CD4-positive, alpha-beta T cell (primary cell): ENCODE data around the gene DCAF4. TPM values are rescaled to one million over a fixed set of nuclear protein-coding genes. Genes with fewer than 3 reads are reported as not detected.

ENCODE experiments used
- ATAC-seq: fragments of 200-7000 bp; cut with Tn5 transposase; one replicate; pipeline ENCODE4 v1.10.0; 2022; ENCODE audit warnings: mild to moderate bottlenecking; ENCODE audit not compliant: poor library complexity
- CTCF ChIA-PET: fragments of 350-600 bp; sonication (Branson Sonifier 250); formaldehyde crosslinking; loops from one replicate; lab custom pipeline; 2021; ENCODE audit warnings: antibody characterized with exemption, inconsistent platforms; lab: Charles Lee
- POLR2A ChIA-PET: fragments of 350-600 bp; sonication (Branson Sonifier 250); formaldehyde crosslinking; loops from one replicate; lab custom pipeline; 2021; ENCODE audit warnings: antibody characterized with exemption, inconsistent platforms; lab: Charles Lee
- DNase-seq, 14 experiments: peaks; one replicate each; pipeline ENCODE4 v3.0.0-alpha.2; 2013 to 2020; ENCODE audit warnings: mixed read lengths in 2 of 14
- H3K27ac ChIP-seq, 2 donors: one replicate each; pipeline versions ENCODE4 v1.5.1 to v1.7.0; 2013; ENCODE audit warnings: low read length in 2 of 2, low read depth in 1 of 2, mild to moderate bottlenecking in 1 of 2
- H3K27me3 ChIP-seq, 2 experiments: 1 replicate in 1 of 2; 2 replicates in 1 of 2; pipeline versions ENCODE4 v1.6.1 to v1.7.0; 2013; ENCODE audit warnings: low read length in 2 of 2, control low read depth in 1 of 2, mild to moderate bottlenecking in 1 of 2, moderate library complexity in 1 of 2; ENCODE audit not compliant: insufficient read depth in 2 of 2, control insufficient read depth in 1 of 2
- H3K36me3 ChIP-seq: one replicate; pipeline ENCODE4 v1.6.1; 2013; ENCODE audit warnings: low read length, control low read depth; ENCODE audit not compliant: insufficient read depth
- H3K4me1 ChIP-seq: one replicate; pipeline ENCODE4 v1.6.1; 2013; ENCODE audit warnings: low read length, control low read depth; ENCODE audit not compliant: insufficient read depth
- H3K4me3 ChIP-seq: one replicate; pipeline ENCODE4 v1.5.1; 2013; ENCODE audit warnings: mild to moderate bottlenecking, low read length, moderate library complexity
- H3K9me3 ChIP-seq, 2 experiments: 1 replicate in 1 of 2; 2 replicates in 1 of 2; pipeline versions ENCODE4 v1.6.1 to v1.7.0; 2013; ENCODE audit warnings: low read length in 2 of 2, mild to moderate bottlenecking in 2 of 2, control low read depth in 1 of 2, moderate library complexity in 1 of 2; ENCODE audit not compliant: control insufficient read depth in 1 of 2, insufficient read depth in 1 of 2
- H3K27ac Mint-ChIP-seq: one replicate; pipeline ENCODE4 v1.8.0; 2020; ENCODE audit warnings: mixed read lengths
- H3K27me3 Mint-ChIP-seq: one replicate; pipeline ENCODE4 v1.8.0; 2021; ENCODE audit warnings: mixed read lengths
- H3K36me3 Mint-ChIP-seq: one replicate; pipeline ENCODE4 v1.8.0; 2021; ENCODE audit warnings: low read depth, mixed read lengths
- H3K4me1 Mint-ChIP-seq: one replicate; pipeline ENCODE4 v1.8.0; 2021; ENCODE audit warnings: low read depth, mixed read lengths
- H3K4me3 Mint-ChIP-seq: one replicate; pipeline ENCODE4 v1.8.0; 2020; ENCODE audit warnings: mild to moderate bottlenecking, mixed read lengths
- H3K9me3 Mint-ChIP-seq: one replicate; pipeline ENCODE4 v1.8.0; 2020; ENCODE audit warnings: mixed read lengths
- CTCF ChIP-seq: fragments of 200-600 bp; IDR thresholded peaks from one replicate; pipeline ENCODE4 v1.8.0; 2022; ENCODE audit warnings: antibody characterized with exemption, mild to moderate bottlenecking
- intact Hi-C, 2 experiments: fragments of 100-400 bp; cut with DNase I in 1 of 2; cut with micrococcal nuclease in 1 of 2; formaldehyde crosslinking; loops; one replicate each; pipeline versions ENCODE4 v1.15.1 to v1.9.0; 2023 to 2025; cut with DNase I, micrococcal nuclease
- total RNA-seq, 174 experiments: library from RNA in 2 of 174; stranded (reverse) in 2 of 174; gene quantifications; one replicate each; pipeline ENCODE4 v1.2.3 and lab custom pipeline; 2021 to 2026

Gene DCAF4
- total RNA-seq, 2 experiments from 2014 or later: 20.8 to 22.8 TPM

- CTCF ChIA-PET: no interaction called here
- no peak for TF ChIP-seq CTCF
- peaks cover 3% of the 10 kb centered on the region for H3K36me3 ChIP-seq
- Mint-ChIP-seq H3K36me3 (peaks cover 15% of the 10 kb centered on the region), H3K4me1 (peaks cover 39% of the 10 kb centered on the region), H3K4me3 (no peak overlapping the region), H3K27ac (no peak overlapping the region), H3K27me3 (no peaks in the 10 kb centered on the region), H3K9me3 (no peaks in the 10 kb centered on the region)
- no peaks in the 10 kb centered on the region for H3K9me3 ChIP-seq
- no peak for DNase-seq
- no peaks in the 10 kb centered on the region for H3K27me3 ChIP-seq
- no peak overlapping the region for H3K27ac ChIP-seq
- no peak overlapping the region for H3K4me3 ChIP-seq
- peaks cover 10% of the 10 kb centered on the region for H3K4me1 ChIP-seq
- intact Hi-C loops: no loop called here
- ATAC-seq: no peak
- POLR2A ChIA-PET: no interaction called here
These were observed 6.6 kb downstream of the DCAF4 start for GRCh38 chr14:72932893-72933292.

- no peaks in the 10 kb centered on the region for H3K27me3 Mint-ChIP-seq
- ATAC-seq: no peak
- DNase-seq: no peak
- Histone ChIP-seq H3K9me3 (no peaks in the 10 kb centered on the region), H3K4me3 (no peak overlapping the region), H3K4me1 (peaks cover 11% of the 10 kb centered on the region), H3K36me3 (peaks cover 48% of the 10 kb centered on the region), H3K27me3 (no peaks in the 10 kb centered on the region), H3K27ac (no peak overlapping the region)
- H3K36me3 Mint-ChIP-seq: peaks cover 68% of the 10 kb centered on the region
- H3K27ac Mint-ChIP-seq: no peak overlapping the region
- H3K4me3 Mint-ChIP-seq: no peak overlapping the region
- CTCF ChIA-PET: interaction anchor here (1.9 kb wide), 1 partner anchor 34 kb away, joined by 4 read pairs; no protein-coding TSS in a partner anchor
- intact Hi-C loops: no loop called here
- POLR2A ChIA-PET: no interaction called here
- H3K9me3 Mint-ChIP-seq: no peaks in the 10 kb centered on the region
- peaks cover 25% of the 10 kb centered on the region for H3K4me1 Mint-ChIP-seq
- no peak for TF ChIP-seq CTCF
These were observed 13.4 kb downstream of the DCAF4 start for GRCh38 chr14:72939630-72940029.

GRCh38 chr14:72941286-72941985, 15.2 kb downstream of the DCAF4 start:
- POLR2A ChIA-PET: no interaction called here
- no peak overlapping the region for H3K27ac ChIP-seq
- Mint-ChIP-seq H3K4me3 (no peak overlapping the region), H3K27me3 (no peaks in the 10 kb centered on the region), H3K4me1 (peaks cover 20% of the 10 kb centered on the region), H3K36me3 (peaks cover 84% of the 10 kb centered on the region), H3K27ac (no peak overlapping the region), H3K9me3 (no peaks in the 10 kb centered on the region)
- no peak for TF ChIP-seq CTCF
- no peak overlapping the region for H3K4me3 ChIP-seq
- no peaks in the 10 kb centered on the region for H3K9me3 ChIP-seq
- no peak for DNase-seq
- ATAC-seq: no peak
- CTCF ChIA-PET: no interaction called here
- H3K36me3 ChIP-seq: peaks cover 51% of the 10 kb centered on the region
- intact Hi-C loops: no loop called here
- H3K27me3 ChIP-seq: no peaks in the 10 kb centered on the region
- H3K4me1 ChIP-seq: peaks cover 11% of the 10 kb centered on the region
